HG03457 (cell line): ENCODE results near the gene TESK2.
"Not testable (repeated sequence)": the region's sequence is repeated elsewhere in the genome, so short reads cannot be mapped to it uniquely, and the experiment has no call there.

ENCODE experiments used
- ATAC-seq: cut with Tn5 transposase; IDR thresholded peaks from one replicate; pipeline ENCODE4 v1.9.1; 2021; ENCODE audit warnings: moderate number of reproducible peaks; ENCODE audit not compliant: unreplicated experiment

Gene TESK2

GRCh38 chr1:45379524-45379923 is 111.4 kb downstream of the TESK2 start:
- ATAC-seq = no peak

GRCh38 chr1:45378184-45378583 is 112.8 kb downstream of the TESK2 start:
- ATAC-seq = no peak

- ATAC-seq = no peak
Observed at GRCh38 chr1:45375104-45376090, 115.6 kb downstream of the TESK2 start.

- no peak for ATAC-seq
Observed at GRCh38 chr1:45373573-45373972, 117.4 kb downstream of the TESK2 start.

GRCh38 chr1:45370575-45370974 is 120.4 kb downstream of the TESK2 start:
- ATAC-seq = no peak

- no peak for ATAC-seq
Observed at GRCh38 chr1:45365051-45365450, 125.9 kb downstream of the TESK2 start.

GRCh38 chr1:45364294-45364693 is 126.7 kb downstream of the TESK2 start:
- no peak for ATAC-seq

- ATAC-seq = not testable (repeated sequence)
Observed at GRCh38 chr1:45360981-45361380, 130.0 kb downstream of the TESK2 start.

- ATAC-seq = no peak
Observed at GRCh38 chr1:45359882-45360513, 131.0 kb downstream of the TESK2 start.

GRCh38 chr1:45356186-45356585 is 134.8 kb downstream of the TESK2 start:
- ATAC-seq = no peak

- no peak for ATAC-seq
Observed at GRCh38 chr1:45355683-45356082, 135.3 kb downstream of the TESK2 start.

GRCh38 chr1:45354838-45355237 is 136.1 kb downstream of the TESK2 start:
- ATAC-seq = no peak

- no peak for ATAC-seq
Observed at GRCh38 chr1:45353685-45354084, 137.3 kb downstream of the TESK2 start.

GRCh38 chr1:45351508-45351907 is 139.5 kb downstream of the TESK2 start:
- no peak for ATAC-seq

- no peak for ATAC-seq
Observed at GRCh38 chr1:45348966-45349677, 141.8 kb downstream of the TESK2 start.

- ATAC-seq = no peak
Observed at GRCh38 chr1:45348609-45348965, 142.4 kb downstream of the TESK2 start.

GRCh38 chr1:45348020-45348419 is 142.9 kb downstream of the TESK2 start:
- no peak for ATAC-seq

- no peak for ATAC-seq
Observed at GRCh38 chr1:45346473-45346872, 144.5 kb downstream of the TESK2 start.

- no peak for ATAC-seq
Observed at GRCh38 chr1:45345014-45345413, 145.9 kb downstream of the TESK2 start.

- ATAC-seq = no peak
Observed at GRCh38 chr1:45344499-45344898, 146.5 kb downstream of the TESK2 start.

GRCh38 chr1:45340816-45341466 is 150.0 kb downstream of the TESK2 start:
- ATAC-seq = no peak
